ENCODE data around the gene ZNF20.
"Not testable (repeated sequence)": the region's sequence is repeated elsewhere in the genome, so short reads cannot be mapped to it uniquely, and the experiment has no call there.

Gene ZNF20

DNA sequence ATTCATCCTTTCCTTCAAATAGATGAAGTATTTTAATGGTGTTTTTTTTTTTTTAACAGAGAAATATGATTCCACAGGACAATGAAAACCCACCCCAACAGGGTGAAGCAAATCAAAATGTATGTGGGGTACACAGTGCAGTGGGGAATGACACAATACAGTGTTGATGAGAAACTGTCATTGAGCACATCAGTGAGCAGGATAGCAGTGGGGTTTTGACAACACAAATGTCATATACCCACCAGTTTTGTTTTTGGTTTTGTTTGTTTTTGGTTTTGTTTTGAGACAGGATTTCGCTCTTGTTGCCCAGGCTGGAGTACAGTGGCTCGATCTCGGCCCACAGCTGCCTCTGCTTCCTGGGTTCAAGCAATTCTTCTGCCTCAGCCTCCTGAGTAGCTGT, 46.4 kb downstream of the ZNF20 start:
- DNase-seq (ENCODE audit: low spot score): no peak
- Histone ChIP-seq H3K27ac (no peak overlapping the region), H3K4me3 (no peak overlapping the region)
- TF ChIP-seq, protein P1, sequence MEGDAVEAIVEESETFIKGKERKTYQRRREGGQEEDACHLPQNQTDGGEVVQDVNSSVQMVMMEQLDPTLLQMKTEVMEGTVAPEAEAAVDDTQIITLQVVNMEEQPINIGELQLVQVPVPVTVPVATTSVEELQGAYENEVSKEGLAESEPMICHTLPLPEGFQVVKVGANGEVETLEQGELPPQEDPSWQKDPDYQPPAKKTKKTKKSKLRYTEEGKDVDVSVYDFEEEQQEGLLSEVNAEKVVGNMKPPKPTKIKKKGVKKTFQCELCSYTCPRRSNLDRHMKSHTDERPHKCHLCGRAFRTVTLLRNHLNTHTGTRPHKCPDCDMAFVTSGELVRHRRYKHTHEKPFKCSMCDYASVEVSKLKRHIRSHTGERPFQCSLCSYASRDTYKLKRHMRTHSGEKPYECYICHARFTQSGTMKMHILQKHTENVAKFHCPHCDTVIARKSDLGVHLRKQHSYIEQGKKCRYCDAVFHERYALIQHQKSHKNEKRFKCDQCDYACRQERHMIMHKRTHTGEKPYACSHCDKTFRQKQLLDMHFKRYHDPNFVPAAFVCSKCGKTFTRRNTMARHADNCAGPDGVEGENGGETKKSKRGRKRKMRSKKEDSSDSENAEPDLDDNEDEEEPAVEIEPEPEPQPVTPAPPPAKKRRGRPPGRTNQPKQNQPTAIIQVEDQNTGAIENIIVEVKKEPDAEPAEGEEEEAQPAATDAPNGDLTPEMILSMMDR (IDR thresholded peaks at IDR 0.05): no peak

DNA sequence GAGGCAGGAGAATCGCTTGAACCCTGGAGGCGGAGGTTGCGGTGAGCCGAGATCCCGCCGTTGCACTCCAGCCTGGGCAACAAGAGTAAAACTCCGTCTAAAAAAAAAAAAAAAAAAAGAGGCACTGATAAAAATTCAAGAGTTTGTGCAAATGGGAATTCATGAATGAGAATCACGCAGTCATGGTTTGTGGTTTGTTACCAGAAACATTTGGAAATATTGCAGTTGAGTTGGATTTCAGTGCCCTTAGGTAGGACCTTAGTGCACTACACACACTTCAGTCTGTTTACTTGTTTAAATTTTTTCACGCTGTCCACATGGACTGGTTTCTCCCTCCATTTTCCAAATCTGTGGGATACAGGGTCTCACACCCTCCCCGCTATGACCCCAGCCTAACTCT, 47.2 kb downstream of the ZNF20 start:
- H3K4me3 ChIP-seq: peak overlapping the region; percentile 88
- peak overlapping the region in 1 of 2 donors; percentile 70 for H3K27ac ChIP-seq
- no peak for DNase-seq (ENCODE audit: low spot score)
- TF ChIP-seq, protein P1 (IDR thresholded peaks at IDR 0.05): no peak

DNA sequence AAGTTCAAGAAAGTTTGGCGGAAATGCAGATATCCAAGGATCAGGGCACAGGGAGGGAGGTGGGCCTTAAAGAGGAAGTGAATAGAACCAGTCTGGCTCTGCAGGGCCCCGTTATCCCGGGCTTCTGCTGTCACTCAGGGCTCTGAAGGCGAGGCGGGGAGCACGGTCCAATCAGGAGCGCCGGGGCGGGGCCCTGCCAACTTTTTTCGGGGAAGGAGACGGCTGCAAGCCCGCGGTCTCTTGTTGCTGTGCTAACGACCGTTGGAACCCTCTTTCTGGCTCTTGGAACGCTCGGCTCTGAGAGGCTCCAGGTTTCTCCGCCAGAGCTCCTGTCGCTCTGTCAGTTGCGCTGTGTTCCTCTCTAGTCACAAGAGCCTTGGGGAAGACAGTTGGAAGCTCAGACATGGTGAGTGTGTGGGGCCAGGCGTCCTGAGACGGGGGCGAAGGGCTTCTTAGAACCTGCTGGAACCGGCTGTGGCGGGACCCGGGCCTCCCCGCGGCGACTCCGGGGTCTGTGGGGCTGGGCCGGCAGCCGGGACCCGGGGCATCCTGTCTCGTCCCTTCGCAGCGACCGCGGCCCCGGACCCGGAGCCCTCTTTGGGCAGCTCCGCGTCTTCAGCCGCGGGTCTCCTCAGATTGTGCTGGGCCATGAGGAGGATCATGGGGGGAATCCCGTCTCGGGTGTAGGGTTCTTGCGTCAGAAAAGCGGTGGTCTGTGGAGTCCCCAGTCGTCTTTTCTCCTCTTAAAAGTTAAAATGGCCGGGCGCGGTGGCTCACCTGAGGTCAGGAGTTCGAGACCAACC, 47.9 kb downstream of the ZNF20 start:
- peak overlapping the region; percentile 70 to 84 for H3K27ac ChIP-seq
- H3K4me3 ChIP-seq: peak overlapping the region; percentile 88
- DNase-seq (ENCODE audit: low spot score): peak; percentile 86
- TF ChIP-seq, protein P1 (IDR thresholded peaks at IDR 0.05): no peak

DNA sequence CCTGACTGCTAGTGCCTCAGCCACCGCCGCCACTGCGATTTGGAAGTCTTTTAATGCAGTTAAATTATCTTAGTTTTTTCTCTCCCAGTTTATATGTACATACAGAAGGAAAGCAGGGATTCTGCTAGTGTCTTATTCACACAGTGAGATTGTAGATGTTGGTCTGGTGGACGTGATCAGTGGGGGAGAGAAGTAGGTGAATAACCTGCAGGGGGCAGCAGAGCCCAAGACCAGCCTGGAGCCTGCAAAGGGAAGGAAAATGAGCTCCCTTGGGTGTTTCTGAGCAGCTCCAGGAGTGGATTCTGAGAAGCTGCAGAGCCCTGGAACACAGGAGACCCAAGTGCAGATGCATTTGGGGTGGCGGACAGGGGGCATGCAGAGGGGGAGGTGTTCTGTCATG, 49.3 kb downstream of the ZNF20 start:
- Histone ChIP-seq H3K4me3 (no peak overlapping the region), H3K27ac (no peak overlapping the region)
- DNase-seq (ENCODE audit: low spot score): peak; percentile 73
- TF ChIP-seq, protein P1 (IDR thresholded peaks at IDR 0.05): peak; percentile 35

DNA sequence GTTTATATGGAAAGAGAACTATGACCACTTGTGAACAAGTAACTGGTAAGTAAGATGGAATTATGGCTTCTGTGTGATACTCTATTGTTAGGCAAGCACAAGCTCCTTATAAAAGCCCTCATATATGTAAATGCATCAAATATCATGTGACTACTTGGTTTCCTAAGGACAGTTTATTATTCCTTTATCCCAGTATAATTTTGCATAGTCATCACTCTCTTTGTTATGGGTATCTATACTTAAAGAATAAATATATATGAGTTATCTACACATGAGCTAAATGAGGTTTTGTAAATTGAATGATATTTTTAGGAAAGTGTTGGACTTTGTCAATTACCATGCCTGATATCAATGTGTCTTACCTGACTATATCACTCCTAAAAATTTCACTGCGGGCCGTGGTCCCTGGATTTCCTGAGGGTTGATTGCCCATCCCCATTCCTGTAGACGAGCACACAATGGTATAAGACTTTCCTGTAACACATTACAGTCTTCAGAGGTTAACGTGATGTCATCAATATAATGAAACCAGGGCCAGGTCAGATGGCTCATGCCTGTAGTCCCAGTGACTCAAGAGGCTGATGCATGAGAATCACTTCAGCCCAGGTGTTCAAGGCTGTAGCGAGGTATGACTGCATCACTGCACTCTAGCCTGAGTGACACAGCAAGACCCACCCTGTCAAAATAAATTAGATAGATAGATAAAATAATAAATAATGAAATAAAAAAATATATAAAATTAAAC, 54.9 kb downstream of the ZNF20 start:
- no peak for DNase-seq (ENCODE audit: low spot score)
- H3K27ac ChIP-seq: no peak overlapping the region
- TF ChIP-seq, protein P1 (IDR thresholded peaks at IDR 0.05): no peak

DNA sequence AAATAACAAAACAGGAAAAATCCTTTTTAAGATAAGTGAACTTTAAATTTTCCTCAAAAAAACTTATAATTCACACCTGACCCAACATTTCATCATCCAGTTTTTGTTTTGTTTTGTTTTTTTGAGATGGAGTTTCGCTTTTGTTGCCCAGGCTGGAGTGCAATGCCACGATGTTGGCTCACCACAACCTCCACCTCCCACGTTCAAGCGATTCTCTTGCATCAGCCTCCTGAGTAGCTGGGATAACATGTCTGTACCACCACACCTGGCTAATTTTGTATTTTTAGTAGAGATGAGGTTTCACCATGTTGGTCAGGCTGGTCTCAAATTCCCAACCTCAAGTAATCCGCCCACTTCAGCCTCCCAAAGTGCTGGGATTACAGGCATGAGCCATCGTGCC, 56.8 kb downstream of the ZNF20 start:
- DNase-seq (ENCODE audit: low spot score); H3K27ac ChIP-seq; H3K4me3 ChIP-seq: not testable (repeated sequence)

More for the DNA sequence above, 54.9 kb downstream of the ZNF20 start:
- H3K4me3 ChIP-seq: no peak overlapping the region

All from coronary artery (tissue), 2 donors.